ENCODE results near the gene FAM174A. TPM values are rescaled to one million over a fixed set of nuclear protein-coding genes. Genes with fewer than 3 reads are reported as not detected.
A peak's percentile ranks its signal among the peaks of the same experiment; 100 is the strongest.

FAM174A gene
- total RNA-seq, 1 donor from 2014 or later, result 35.3 TPM

- TF ChIP-seq, protein P1, sequence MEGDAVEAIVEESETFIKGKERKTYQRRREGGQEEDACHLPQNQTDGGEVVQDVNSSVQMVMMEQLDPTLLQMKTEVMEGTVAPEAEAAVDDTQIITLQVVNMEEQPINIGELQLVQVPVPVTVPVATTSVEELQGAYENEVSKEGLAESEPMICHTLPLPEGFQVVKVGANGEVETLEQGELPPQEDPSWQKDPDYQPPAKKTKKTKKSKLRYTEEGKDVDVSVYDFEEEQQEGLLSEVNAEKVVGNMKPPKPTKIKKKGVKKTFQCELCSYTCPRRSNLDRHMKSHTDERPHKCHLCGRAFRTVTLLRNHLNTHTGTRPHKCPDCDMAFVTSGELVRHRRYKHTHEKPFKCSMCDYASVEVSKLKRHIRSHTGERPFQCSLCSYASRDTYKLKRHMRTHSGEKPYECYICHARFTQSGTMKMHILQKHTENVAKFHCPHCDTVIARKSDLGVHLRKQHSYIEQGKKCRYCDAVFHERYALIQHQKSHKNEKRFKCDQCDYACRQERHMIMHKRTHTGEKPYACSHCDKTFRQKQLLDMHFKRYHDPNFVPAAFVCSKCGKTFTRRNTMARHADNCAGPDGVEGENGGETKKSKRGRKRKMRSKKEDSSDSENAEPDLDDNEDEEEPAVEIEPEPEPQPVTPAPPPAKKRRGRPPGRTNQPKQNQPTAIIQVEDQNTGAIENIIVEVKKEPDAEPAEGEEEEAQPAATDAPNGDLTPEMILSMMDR (IDR thresholded peaks at IDR 0.05; ENCODE audit: insufficient read depth, low read length, severe bottlenecking), result no peak
- DNase-seq (ENCODE audit: low read depth), result peak; percentile 87
- Histone ChIP-seq H3K4me3 (ENCODE audit: low read depth, low read length) (no peak overlapping the region), H3K27me3 (ENCODE audit: control insufficient read depth, insufficient read depth, low read length) (no peaks in the 10 kb centered on the region), H3K36me3 (ENCODE audit: control insufficient read depth, insufficient read depth, low read length) (no peaks in the 10 kb centered on the region)
- no peak for FAIRE-seq
These were observed 4.3 kb downstream of the FAM174A start for GRCh38 chr5:100539519-100539918.

DNA sequence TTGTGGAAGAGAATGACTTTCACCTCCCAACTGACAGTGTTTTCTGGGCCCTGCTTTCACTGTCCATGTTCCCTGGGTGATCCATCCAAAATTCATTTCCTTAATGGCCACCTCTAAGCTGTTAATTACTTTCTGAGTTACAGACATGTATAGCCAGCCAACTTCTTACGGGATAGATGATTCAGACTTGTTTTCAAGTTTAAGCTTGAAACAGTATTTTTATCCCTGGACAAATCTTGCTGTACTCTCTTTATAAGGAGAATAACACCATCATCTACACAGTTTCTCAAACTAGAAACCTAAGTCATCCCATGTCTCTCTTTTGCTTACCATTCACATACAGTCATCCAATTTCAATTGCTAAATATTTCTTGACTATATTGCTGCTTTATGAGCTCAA, 6.9 kb downstream of the FAM174A start:
- FAIRE-seq, result no peak
- no peaks in the 10 kb centered on the region for H3K36me3 ChIP-seq (ENCODE audit: control insufficient read depth, insufficient read depth, low read length)
- DNase-seq (ENCODE audit: low read depth), result peak; percentile 88

DNA sequence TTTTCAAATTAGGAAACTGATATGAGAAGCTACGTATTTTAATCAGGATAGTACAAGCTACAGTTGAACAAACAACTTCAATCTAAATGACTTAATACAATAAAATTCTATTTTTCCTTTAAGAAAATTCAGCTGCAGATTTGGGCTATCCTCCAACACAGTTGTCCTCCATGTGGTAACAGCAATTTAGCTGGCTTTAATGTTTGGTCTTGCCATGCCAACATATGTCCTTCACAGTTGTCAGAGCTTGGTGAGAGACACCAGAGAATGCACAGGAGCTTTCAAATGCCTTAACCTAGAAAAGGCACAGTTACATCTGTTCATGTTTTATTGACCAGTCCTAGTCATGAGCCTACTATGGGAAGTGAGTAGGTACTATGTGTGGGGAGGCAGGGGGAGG, 10.8 kb downstream of the FAM174A start:
- DNase-seq (ENCODE audit: low read depth) (no peak), FAIRE-seq (no peak)
- Histone ChIP-seq H3K36me3 (ENCODE audit: control insufficient read depth, insufficient read depth, low read length) (no peaks in the 10 kb centered on the region), H3K27me3 (ENCODE audit: control insufficient read depth, insufficient read depth, low read length) (no peaks in the 10 kb centered on the region), H3K4me3 (ENCODE audit: low read depth, low read length) (no peak overlapping the region)
- TF ChIP-seq, protein P1 (IDR thresholded peaks at IDR 0.05; ENCODE audit: insufficient read depth, low read length, severe bottlenecking), result no peak

More for the DNA sequence above, 6.9 kb downstream of the FAM174A start:
- TF ChIP-seq, protein P1 (IDR thresholded peaks at IDR 0.05; ENCODE audit: insufficient read depth, low read length, severe bottlenecking), result no peak
- no peaks in the 10 kb centered on the region for H3K27me3 ChIP-seq (ENCODE audit: control insufficient read depth, insufficient read depth, low read length)
- no peak overlapping the region for H3K4me3 ChIP-seq (ENCODE audit: low read depth, low read length)

GRCh38 chr5:100550531-100551051, 15.4 kb downstream of the FAM174A start:
- Histone ChIP-seq H3K36me3 (ENCODE audit: control insufficient read depth, insufficient read depth, low read length) (no peaks in the 10 kb centered on the region), H3K27me3 (ENCODE audit: control insufficient read depth, insufficient read depth, low read length) (no peaks in the 10 kb centered on the region), H3K4me3 (ENCODE audit: low read depth, low read length) (no peak overlapping the region)
- DNase-seq (ENCODE audit: low read depth) (peak; percentile 42), FAIRE-seq (no peak)
- TF ChIP-seq, protein P1 (IDR thresholded peaks at IDR 0.05; ENCODE audit: insufficient read depth, low read length, severe bottlenecking), result no peak

DNA sequence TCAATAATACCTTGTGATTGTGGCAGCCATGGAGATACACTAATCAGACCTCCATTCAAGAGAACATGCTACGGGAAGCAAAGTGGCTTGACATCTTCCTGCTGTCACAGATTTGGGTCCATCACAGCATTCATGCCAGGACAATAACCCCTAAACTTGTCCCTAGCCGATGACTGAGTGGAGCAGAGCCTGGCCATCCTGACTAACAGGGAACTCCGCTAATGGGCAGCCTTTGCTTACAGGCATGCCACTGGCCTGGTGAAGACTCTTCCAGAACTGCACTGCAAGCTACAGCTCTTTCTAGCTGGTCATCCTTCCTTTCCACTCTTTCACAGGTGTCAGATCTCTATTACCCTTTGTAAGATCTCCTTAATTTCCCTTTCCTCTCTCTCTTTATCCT, 16.0 kb downstream of the FAM174A start:
- DNase-seq (ENCODE audit: low read depth) (no peak), FAIRE-seq (peak; percentile 50)
- Histone ChIP-seq H3K36me3 (ENCODE audit: control insufficient read depth, insufficient read depth, low read length) (no peaks in the 10 kb centered on the region), H3K4me3 (ENCODE audit: low read depth, low read length) (no peak overlapping the region), H3K27me3 (ENCODE audit: control insufficient read depth, insufficient read depth, low read length) (no peaks in the 10 kb centered on the region)
- TF ChIP-seq, protein P1 (IDR thresholded peaks at IDR 0.05; ENCODE audit: insufficient read depth, low read length, severe bottlenecking), result no peak

DNA sequence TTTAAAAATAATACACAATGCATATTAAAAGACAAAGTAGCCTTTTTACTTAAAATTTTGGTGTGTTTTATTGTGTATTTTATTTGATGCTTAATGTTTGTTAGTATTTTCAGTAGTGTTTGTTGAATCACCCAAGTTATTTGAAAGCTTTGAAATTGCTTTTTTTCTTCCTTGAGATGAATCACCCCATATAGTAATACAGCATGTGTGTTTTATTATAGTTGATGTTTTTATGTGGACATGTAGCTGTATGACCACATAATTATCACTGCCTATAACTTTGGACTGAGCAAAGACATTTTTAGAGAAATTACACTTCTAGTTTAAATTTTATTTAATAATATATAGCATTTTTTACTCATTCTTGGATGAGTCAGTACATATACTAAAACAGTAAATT, 18.0 kb downstream of the FAM174A start:
- FAIRE-seq (no peak), DNase-seq (ENCODE audit: low read depth) (no peak)
- H3K27me3 ChIP-seq (ENCODE audit: control insufficient read depth, insufficient read depth, low read length), result no peaks in the 10 kb centered on the region
- TF ChIP-seq, protein P1 (IDR thresholded peaks at IDR 0.05; ENCODE audit: insufficient read depth, low read length, severe bottlenecking), result no peak
- H3K36me3 ChIP-seq (ENCODE audit: control insufficient read depth, insufficient read depth, low read length), result no peaks in the 10 kb centered on the region
- H3K4me3 ChIP-seq (ENCODE audit: low read depth, low read length), result no peak overlapping the region
